HFFc6 (cell line): ENCODE results near the gene FOXL1. TPM values are rescaled to one million over a fixed set of nuclear protein-coding genes. Genes with fewer than 3 reads are reported as not detected.
A peak's percentile ranks its signal among the peaks of the same experiment; 100 is the strongest.

Source experiments
- DNase-seq: peaks from one replicate; pipeline ENCODE4 v3.0.0-alpha.2; 2018
- H3K27ac Mint-ChIP-seq: 2 replicates; pipeline ENCODE4 v1.8.0; 2020; ENCODE audit warnings: mild to moderate bottlenecking, mixed read lengths
- H3K27me3 Mint-ChIP-seq: 2 replicates; pipeline ENCODE4 v1.8.0; 2021; ENCODE audit warnings: mild to moderate bottlenecking, moderate library complexity, mixed read lengths; ENCODE audit not compliant: insufficient read depth
- H3K36me3 Mint-ChIP-seq: 2 replicates; pipeline ENCODE4 v1.8.0; 2021; ENCODE audit warnings: low read depth, mixed read lengths
- H3K4me1 Mint-ChIP-seq: 2 replicates; pipeline ENCODE4 v1.8.0; 2020; ENCODE audit warnings: low read depth, mixed read lengths
- H3K4me3 Mint-ChIP-seq: 2 replicates; pipeline ENCODE4 v1.8.0; 2020; ENCODE audit warnings: mild to moderate bottlenecking, moderate library complexity, mixed read lengths
- H3K9me3 Mint-ChIP-seq: 2 replicates; pipeline ENCODE4 v1.8.0; 2020; ENCODE audit warnings: mild to moderate bottlenecking, mixed read lengths
- total RNA-seq, 6 experiments: library from RNA; stranded (reverse); fragmentation: NEBNext Ultra II Directional; extraction: Animal tissue kit (Norgen Biotek cat#: 25700); gene quantifications; 2 replicates in 1 of 6; 3 replicates in 5 of 6; pipeline ENCODE4 v1.2.3, GENCODE V29; 2021
- TF ChIP-seq, protein P1 (sequence below): fragments of 200-600 bp; sonication (generic); IDR thresholded peaks from 2 replicates; pipeline ENCODE4 v1.5.0; 2021; ENCODE audit warnings: antibody characterized with exemption, mild to moderate bottlenecking

FOXL1 gene
- total RNA-seq, 6 experiments from 2014 or later: 20.2 to 25.3 (median 21.6) TPM

- Mint-ChIP-seq H3K4me3 (peak overlapping the region; percentile 93), H3K27ac (peak overlapping the region; percentile 96), H3K36me3 (peaks cover 9% of the 10 kb centered on the region), H3K27me3 (peaks cover 2% of the 10 kb centered on the region), H3K4me1 (peaks cover 62% of the 10 kb centered on the region), H3K9me3 (no peaks in the 10 kb centered on the region)
- no peak for DNase-seq
- TF ChIP-seq, protein P1, sequence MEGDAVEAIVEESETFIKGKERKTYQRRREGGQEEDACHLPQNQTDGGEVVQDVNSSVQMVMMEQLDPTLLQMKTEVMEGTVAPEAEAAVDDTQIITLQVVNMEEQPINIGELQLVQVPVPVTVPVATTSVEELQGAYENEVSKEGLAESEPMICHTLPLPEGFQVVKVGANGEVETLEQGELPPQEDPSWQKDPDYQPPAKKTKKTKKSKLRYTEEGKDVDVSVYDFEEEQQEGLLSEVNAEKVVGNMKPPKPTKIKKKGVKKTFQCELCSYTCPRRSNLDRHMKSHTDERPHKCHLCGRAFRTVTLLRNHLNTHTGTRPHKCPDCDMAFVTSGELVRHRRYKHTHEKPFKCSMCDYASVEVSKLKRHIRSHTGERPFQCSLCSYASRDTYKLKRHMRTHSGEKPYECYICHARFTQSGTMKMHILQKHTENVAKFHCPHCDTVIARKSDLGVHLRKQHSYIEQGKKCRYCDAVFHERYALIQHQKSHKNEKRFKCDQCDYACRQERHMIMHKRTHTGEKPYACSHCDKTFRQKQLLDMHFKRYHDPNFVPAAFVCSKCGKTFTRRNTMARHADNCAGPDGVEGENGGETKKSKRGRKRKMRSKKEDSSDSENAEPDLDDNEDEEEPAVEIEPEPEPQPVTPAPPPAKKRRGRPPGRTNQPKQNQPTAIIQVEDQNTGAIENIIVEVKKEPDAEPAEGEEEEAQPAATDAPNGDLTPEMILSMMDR: no peak
Observed at GRCh38 chr16:86577314-86577971, 906 bp upstream of the FOXL1 start.

- Mint-ChIP-seq H3K4me3 (peak overlapping the region; percentile 93), H3K36me3 (peaks cover 17% of the 10 kb centered on the region), H3K4me1 (peaks cover 49% of the 10 kb centered on the region), H3K27ac (peak overlapping the region; percentile 96), H3K27me3 (peaks cover 2% of the 10 kb centered on the region), H3K9me3 (no peaks in the 10 kb centered on the region)
- peak; percentile 56 for DNase-seq
- TF ChIP-seq, protein P1: no peak
Observed at GRCh38 chr16:86578611-86579267, 390 bp downstream of the FOXL1 start.

- Mint-ChIP-seq H3K27me3 (peaks cover 2% of the 10 kb centered on the region), H3K36me3 (peaks cover 18% of the 10 kb centered on the region), H3K4me1 (peaks cover 42% of the 10 kb centered on the region), H3K4me3 (peak overlapping the region; percentile 96), H3K9me3 (no peaks in the 10 kb centered on the region), H3K27ac (peak overlapping the region; percentile 99)
- TF ChIP-seq, protein P1: no peak
- DNase-seq: no peak
Observed at GRCh38 chr16:86579268-86580062, 1.1 kb downstream of the FOXL1 start.

DNA sequence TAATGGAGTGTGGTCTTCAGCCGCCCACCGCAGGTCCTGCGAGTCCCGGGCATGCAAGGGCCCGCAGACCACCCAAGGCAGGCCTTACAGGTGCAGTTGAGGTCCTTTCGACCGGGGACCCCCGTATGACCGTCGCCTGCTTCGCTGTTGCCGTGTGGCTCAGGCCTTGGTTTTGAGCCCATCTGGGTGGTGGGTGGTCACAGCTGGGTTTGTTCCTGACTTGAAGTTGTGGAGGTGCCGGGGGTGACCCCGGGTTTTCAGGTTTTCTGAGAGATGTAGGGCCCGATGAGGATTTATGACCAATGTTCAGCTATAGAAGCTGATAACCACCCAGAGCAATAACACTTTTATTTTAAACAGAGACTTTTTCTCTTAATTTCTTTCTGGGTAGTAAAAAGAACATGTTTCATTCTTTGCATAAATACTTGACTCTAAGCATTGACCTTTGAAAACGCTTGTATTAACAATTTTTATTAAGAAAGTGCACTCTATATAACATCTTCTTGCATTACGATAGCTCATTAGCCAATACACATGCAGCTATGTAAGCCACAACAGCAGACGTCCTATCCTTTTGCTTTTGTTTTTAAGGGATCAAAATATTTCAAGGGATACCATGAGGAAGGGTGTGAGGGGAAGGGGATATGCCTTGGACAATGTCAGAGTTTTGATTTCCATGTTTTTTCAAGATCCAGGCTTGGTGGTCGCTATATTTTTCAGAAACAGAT lies 1.9 kb downstream of the FOXL1 start:
- TF ChIP-seq, protein P1: no peak
- Mint-ChIP-seq H3K9me3 (no peaks in the 10 kb centered on the region), H3K27me3 (peaks cover 2% of the 10 kb centered on the region), H3K27ac (peak overlapping the region; percentile 99), H3K4me3 (peak overlapping the region; percentile 96), H3K36me3 (peaks cover 16% of the 10 kb centered on the region), H3K4me1 (peaks cover 34% of the 10 kb centered on the region)
- DNase-seq: no peak

GRCh38 chr16:86580791-86581170 lies 2.4 kb downstream of the FOXL1 start:
- Mint-ChIP-seq H3K4me3 (peak overlapping the region; percentile 96), H3K27ac (peak overlapping the region; percentile 99), H3K27me3 (peaks cover 2% of the 10 kb centered on the region)

More at GRCh38 chr16:86580791-86581170, 2.4 kb downstream of the FOXL1 start:
- H3K36me3 Mint-ChIP-seq: peaks cover 15% of the 10 kb centered on the region
- peaks cover 29% of the 10 kb centered on the region for H3K4me1 Mint-ChIP-seq
- no peaks in the 10 kb centered on the region for H3K9me3 Mint-ChIP-seq
- TF ChIP-seq, protein P1: no peak
- no peak for DNase-seq
